HCT116 (cell line): ENCODE results near the gene STC2. TPM values are rescaled to one million over a fixed set of nuclear protein-coding genes. Genes with fewer than 3 reads are reported as not detected.
A peak's percentile ranks its signal among the peaks of the same experiment; 100 is the strongest.

ENCODE experiments used
- ATAC-seq: fragments of 200-7000 bp; cut with Tn5 transposase; 2 replicates; pipeline ENCODE4 v1.9.1; 2020; ENCODE audit warnings: mild to moderate bottlenecking, moderate library complexity
- BruUV-seq: library from RNA; stranded (reverse); fragments of 400-500 nt; replicated peaks from 2 replicates; lab custom pipeline; 2021; lab: Mats Ljungman, UMichigan
- CTCF ChIA-PET: fragments of 300-600 bp; sonication (Branson Sonifier 250); formaldehyde crosslinking; loops from one replicate; lab custom pipeline; 2021; ENCODE audit warnings: antibody characterized with exemption; lab: Charles Lee
- POLR2A ChIA-PET: fragments of 300-600, 350-600 bp; sonication (Branson Sonifier 250); formaldehyde crosslinking; loops from one replicate; lab custom pipeline; 2021; ENCODE audit warnings: antibody characterized with exemption; lab: Charles Lee
- RAD21 ChIA-PET, 2 experiments: fragments of 300-600 bp; sonication (Branson Sonifier 250); formaldehyde crosslinking; loops; one replicate each; lab custom pipeline; 2023; ENCODE audit warnings: low total read pairs in 2 of 2; ENCODE audit not compliant: uncharacterized antibody in 2 of 2, unreplicated experiment in 2 of 2, low non-redundant PET in 1 of 2; lab: Charles Lee
- DNase-seq: peaks from one replicate; pipeline ENCODE4 v3.0.0-alpha.2; 2010; ENCODE audit warnings: low read depth, low spot score
- H2AFZ ChIP-seq: fragments of 200-600 bp; shearing (Covaris generic), sonication (generic); 2 replicates; pipeline ENCODE4 v1.6.1; 2017; ENCODE audit warnings: low read depth, mixed run types, mixed read lengths, antibody characterized with exemption, low read length; ENCODE audit not compliant: poor library complexity, severe bottlenecking
- H3K27ac ChIP-seq: 2 replicates; pipeline ENCODE4 v1.5.1; 2012; ENCODE audit warnings: low read depth, low read length
- H3K27me3 ChIP-seq: fragments of 200-600 bp; sonication (generic); 2 replicates; pipeline ENCODE4 v1.6.1; 2016; ENCODE audit warnings: mixed run types, low read length, mixed read lengths; ENCODE audit not compliant: insufficient read depth
- H3K36me3 ChIP-seq, 2 experiments: fragments of 200-500 bp in 1 of 2; fragments of 200-600 bp in 1 of 2; sonication (Bioruptor generic) in 1 of 2; sonication (generic) in 1 of 2; 2 replicates each; pipeline versions ENCODE4 v1.5.1 to v1.6.1; 2014 to 2016; ENCODE audit warnings: low read length in 2 of 2, inconsistent platforms in 1 of 2, mixed read lengths in 1 of 2, mixed run types in 1 of 2; ENCODE audit not compliant: insufficient read depth in 2 of 2, control insufficient read depth in 1 of 2
- H3K4me1 ChIP-seq, 2 experiments: fragments of 200-600 bp in 1 of 2; sonication (generic) in 1 of 2; 2 replicates each; pipeline versions ENCODE4 v1.5.1 to v1.6.1; 2012 to 2017; ENCODE audit warnings: low read length in 2 of 2, inconsistent platforms in 1 of 2, mild to moderate bottlenecking in 1 of 2, mixed read lengths in 1 of 2, mixed run types in 1 of 2, moderate library complexity in 1 of 2; ENCODE audit not compliant: insufficient read depth in 2 of 2, control insufficient read depth in 1 of 2
- H3K4me2 ChIP-seq: fragments of 200-600 bp; sonication (generic); 2 replicates; pipeline ENCODE4 v1.6.1; 2017; ENCODE audit warnings: mixed run types, low read length, mixed read lengths
- H3K4me3 ChIP-seq, 2 experiments: fragments of 200-600 bp in 1 of 2; sonication (generic) in 1 of 2; replicated peaks in 1 of 2; 2 replicates each; pipeline ENCODE4 v1.5.1; 2011 to 2016; ENCODE audit warnings: low read length in 2 of 2, control low read depth in 1 of 2, low read depth in 1 of 2, mild to moderate bottlenecking in 1 of 2, mixed read lengths in 1 of 2, mixed run types in 1 of 2
- H3K79me2 ChIP-seq: fragments of 200-600 bp; sonication (generic); 2 replicates; pipeline ENCODE4 v1.6.1; 2017; ENCODE audit warnings: mild to moderate bottlenecking, mixed run types, low read length, moderate library complexity, mixed read lengths; ENCODE audit not compliant: insufficient read depth
- H3K9ac ChIP-seq: fragments of 200-600 bp; sonication (generic); 2 replicates; pipeline ENCODE4 v1.6.1; 2016; ENCODE audit warnings: low read length, mixed read lengths
- H3K9me2 ChIP-seq: fragments of 200-600 bp; sonication (generic), shearing (Covaris generic); 2 replicates; pipeline ENCODE4 v1.6.1; 2017; ENCODE audit warnings: mixed run types, mild to moderate bottlenecking, moderate library complexity; ENCODE audit not compliant: insufficient read depth
- H3K9me3 ChIP-seq, 2 experiments: fragments of 200-500 bp in 1 of 2; fragments of 200-600 bp in 1 of 2; sonication (Bioruptor generic) in 1 of 2; sonication (generic) in 1 of 2; 2 replicates each; pipeline ENCODE4 v1.6.1; 2014 to 2017; ENCODE audit warnings: low read length in 2 of 2, mixed read lengths in 2 of 2, inconsistent platforms in 1 of 2, low read depth in 1 of 2, mild to moderate bottlenecking in 1 of 2, mixed run types in 1 of 2, moderate library complexity in 1 of 2; ENCODE audit not compliant: control insufficient read depth in 1 of 2, insufficient read depth in 1 of 2
- H4K20me1 ChIP-seq: fragments of 200-600 bp; sonication (generic), shearing (Covaris generic); 2 replicates; pipeline ENCODE4 v1.6.1; 2017; ENCODE audit warnings: mixed run types, mild to moderate bottlenecking, moderate library complexity; ENCODE audit not compliant: insufficient read depth
- CBX3 ChIP-seq: IDR thresholded peaks from 2 replicates; pipeline ENCODE4 v1.6.1; 2012; ENCODE audit warnings: low read depth
- EGR1 ChIP-seq: IDR thresholded peaks from 2 replicates; pipeline ENCODE4 v1.6.1; 2012; ENCODE audit warnings: low read depth
- EZH2 ChIP-seq: fragments of 200-600 bp; sonication (generic); IDR thresholded peaks from 2 replicates; pipeline ENCODE4 v1.6.1; 2017; ENCODE audit warnings: antibody characterized with exemption, mixed run types
- FOSL1 ChIP-seq: IDR thresholded peaks from 2 replicates; pipeline ENCODE4 v1.6.1; 2012; ENCODE audit warnings: low read depth
- RAD21 ChIP-seq: IDR thresholded peaks from 2 replicates; pipeline ENCODE4 v1.6.1; 2012; ENCODE audit warnings: low read depth, mild to moderate bottlenecking
- ZFX ChIP-seq: fragments of 450-650 bp; IDR thresholded peaks from 2 replicates; pipeline ENCODE4 v1.6.1; 2017
- intact Hi-C: fragments of 100-400 bp; cut with micrococcal nuclease; formaldehyde crosslinking; loops from 2 replicates; pipeline ENCODE4 v1.10.0; 2022
- total RNA-seq: library from RNA; stranded (reverse); gene quantifications from one replicate; pipeline ENCODE4 v1.2.1, GENCODE V29; 2021; ENCODE audit not compliant: unreplicated experiment
- TF ChIP-seq, protein P1 (sequence below), 3 experiments: fragments of 200-600 bp in 1 of 3; sonication (generic) in 1 of 3; IDR thresholded peaks in 2 of 3; conservative IDR thresholded peaks in 1 of 3; 2 replicates each; pipeline ENCODE4 v1.5.1; 2012 to 2017; ENCODE audit warnings: low read depth in 2 of 3, low read length in 2 of 3, antibody characterized with exemption in 1 of 3, borderline replicate concordance in 1 of 3, control low read depth in 1 of 3, mild to moderate bottlenecking in 1 of 3, mixed read lengths in 1 of 3, mixed run types in 1 of 3, moderate library complexity in 1 of 3; ENCODE audit not compliant: insufficient read depth in 1 of 3
- TF ChIP-seq, protein P2 (sequence below): IDR thresholded peaks from 2 replicates; pipeline ENCODE4 v1.6.1; 2012

The STC2 gene
- total RNA-seq, 1 experiment from 2014 or later, result 97.3 TPM

DNA sequence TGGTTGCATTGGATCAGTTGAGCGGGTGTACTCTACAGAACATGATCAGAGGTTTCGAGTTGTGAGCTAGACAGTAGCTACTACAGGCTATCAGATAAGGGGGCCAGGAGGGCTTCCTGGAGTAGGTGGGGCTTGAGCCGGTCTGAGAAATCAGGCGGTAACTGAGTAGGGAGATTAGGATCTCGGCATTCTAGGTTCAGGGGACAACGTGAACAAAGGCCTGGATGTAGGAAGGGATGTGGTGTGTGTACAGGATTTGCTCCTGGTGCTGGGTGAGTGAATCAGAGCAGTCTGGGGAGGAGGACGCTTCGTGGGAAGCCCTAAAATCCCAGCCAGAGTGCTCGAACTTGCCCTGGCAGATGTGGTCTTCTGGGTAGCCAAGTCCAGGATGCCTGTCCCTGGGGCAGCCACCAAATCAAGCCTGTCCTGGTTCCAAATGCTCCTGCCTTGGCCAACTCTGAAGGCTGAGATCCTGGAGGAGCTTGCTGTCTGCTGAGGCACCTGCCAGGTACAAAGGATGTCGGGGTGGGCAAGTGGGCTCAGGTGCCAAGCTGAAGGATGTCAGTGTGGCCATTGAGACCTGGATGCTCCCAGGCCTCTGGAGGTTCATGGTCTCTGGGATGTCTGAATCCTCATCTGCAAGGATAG is 33.4 kb downstream of the STC2 start:
- H4K20me1 ChIP-seq, result no peaks in the 10 kb centered on the region
- H3K27ac ChIP-seq, result no peak overlapping the region
- ChIA-PET POLR2A (interaction anchor here (1.4 to 6.4 kb wide), 3 partner anchors 35 to 161 kb away, joined by 4 to 67 read pairs (median 5); partner anchors contain the start of gene STC2), CTCF (interaction anchor here (0.6 to 4.9 kb wide), 15 partner anchors 8 to 689 kb away, joined by 3 to 113 read pairs (median 4); partner anchors contain the start of genes BOD1 and STC2), RAD21 (interaction anchor here (1.0 to 3.4 kb wide), 3 partner anchors 32 to 37 kb away, joined by 4 to 27 read pairs (median 15); no protein-coding TSS in a partner anchor)
- peaks cover 7 to 20% of the 10 kb centered on the region in 2 experiments; a peak in 3 of 4 replicates for H3K4me1 ChIP-seq
- peak overlapping the region; percentile 0 for H2AFZ ChIP-seq
- H3K9me3 ChIP-seq, result no peaks in the 10 kb centered on the region
- BruUV-seq, result no TSS peak
- no peaks in the 10 kb centered on the region for H3K9me2 ChIP-seq
- H3K9ac ChIP-seq, result no peak overlapping the region
- intact Hi-C loops, result loop anchor here (1.0 to 5.0 kb wide), 4 partner anchors 34 to 678 kb away; partner anchors contain the start of gene STC2
- H3K27me3 ChIP-seq, result no peaks in the 10 kb centered on the region
- H3K36me3 ChIP-seq, result no peaks in the 10 kb centered on the region
- DNase-seq (no peak), ATAC-seq (no peak)
- no peak for TF ChIP-seq FOSL1
- no peak for TF ChIP-seq EGR1
- H3K79me2 ChIP-seq, result no peaks in the 10 kb centered on the region
- H3K4me3 ChIP-seq, result no peak overlapping the region
- no peak overlapping the region for H3K4me2 ChIP-seq

DNA sequence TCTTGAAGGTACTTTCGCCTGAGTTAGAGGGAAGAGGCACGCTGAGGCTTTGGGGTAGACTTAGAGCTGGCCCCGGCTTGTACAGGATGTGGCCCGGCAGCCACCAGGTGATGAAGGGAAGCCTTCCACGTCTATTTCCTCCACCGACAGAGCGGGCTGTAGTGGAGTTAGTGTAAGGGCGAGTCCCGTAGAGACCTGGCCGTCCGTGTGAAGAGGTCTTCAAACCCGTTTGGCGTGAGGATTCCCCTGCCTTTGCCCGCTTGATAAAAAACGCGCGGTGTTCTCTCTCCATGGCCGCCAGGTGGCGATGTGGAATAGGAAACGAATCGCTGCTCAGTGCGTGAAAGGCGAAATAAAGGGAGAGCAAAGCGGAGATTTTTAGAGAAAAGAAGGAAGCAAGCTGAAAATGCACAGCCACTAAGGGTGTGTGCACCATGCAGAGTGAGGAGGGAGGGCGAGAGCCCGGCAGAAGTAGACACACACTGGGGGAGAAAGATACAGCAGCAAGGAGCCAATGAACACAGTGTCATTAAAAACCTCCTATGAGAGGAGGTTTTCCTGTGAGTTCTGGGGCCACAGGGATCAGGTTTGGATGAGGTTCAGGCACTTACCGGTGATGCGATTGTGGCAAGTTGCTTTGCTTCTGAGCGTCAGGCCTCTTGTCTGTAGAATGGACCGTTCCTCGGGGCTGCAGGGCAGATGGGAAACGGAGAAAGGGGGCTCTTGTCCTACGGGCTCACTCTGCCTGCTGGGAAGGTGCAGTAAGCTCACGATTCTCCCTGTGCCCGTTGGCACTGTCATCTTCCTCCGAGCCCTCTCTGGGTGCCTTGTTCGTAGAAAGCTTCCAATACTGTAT is 34.2 kb downstream of the STC2 start:
- Histone ChIP-seq H3K79me2 (no peaks in the 10 kb centered on the region), H3K9me2 (no peaks in the 10 kb centered on the region), H3K27me3 (no peaks in the 10 kb centered on the region), H3K4me2 (peak overlapping the region; percentile 64), H3K4me3 (peak overlapping the region; percentile 10 to 27; a peak in 3 of 4 replicates), H2AFZ (peak overlapping the region; percentile 95)
- ChIA-PET RAD21 (interaction anchor here (0.9 to 3.4 kb wide), 5 partner anchors 33 to 279 kb away, joined by 3 to 27 read pairs (median 4); no protein-coding TSS in a partner anchor), CTCF (interaction anchor here (0.7 to 4.9 kb wide), 17 partner anchors 9 to 690 kb away, joined by 3 to 113 read pairs (median 4); partner anchors contain the start of genes BOD1 and STC2)
- DNase-seq, result peak; percentile 56
- BruUV-seq, result no TSS peak
- TF ChIP-seq EZH2 (no peak), RAD21 (peak; percentile 99), ZFX (no peak), CBX3 (no peak)
- TF ChIP-seq, protein P1, sequence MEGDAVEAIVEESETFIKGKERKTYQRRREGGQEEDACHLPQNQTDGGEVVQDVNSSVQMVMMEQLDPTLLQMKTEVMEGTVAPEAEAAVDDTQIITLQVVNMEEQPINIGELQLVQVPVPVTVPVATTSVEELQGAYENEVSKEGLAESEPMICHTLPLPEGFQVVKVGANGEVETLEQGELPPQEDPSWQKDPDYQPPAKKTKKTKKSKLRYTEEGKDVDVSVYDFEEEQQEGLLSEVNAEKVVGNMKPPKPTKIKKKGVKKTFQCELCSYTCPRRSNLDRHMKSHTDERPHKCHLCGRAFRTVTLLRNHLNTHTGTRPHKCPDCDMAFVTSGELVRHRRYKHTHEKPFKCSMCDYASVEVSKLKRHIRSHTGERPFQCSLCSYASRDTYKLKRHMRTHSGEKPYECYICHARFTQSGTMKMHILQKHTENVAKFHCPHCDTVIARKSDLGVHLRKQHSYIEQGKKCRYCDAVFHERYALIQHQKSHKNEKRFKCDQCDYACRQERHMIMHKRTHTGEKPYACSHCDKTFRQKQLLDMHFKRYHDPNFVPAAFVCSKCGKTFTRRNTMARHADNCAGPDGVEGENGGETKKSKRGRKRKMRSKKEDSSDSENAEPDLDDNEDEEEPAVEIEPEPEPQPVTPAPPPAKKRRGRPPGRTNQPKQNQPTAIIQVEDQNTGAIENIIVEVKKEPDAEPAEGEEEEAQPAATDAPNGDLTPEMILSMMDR (IDR thresholded peaks at IDR 0.05 in 2 of 3, conservative IDR thresholded peaks at IDR 0.05 in 1 of 3; ENCODE audit: borderline replicate concordance in 1 of 3, insufficient read depth in 1 of 3, low read depth in 2 of 3, low read length in 2 of 3), result peak; percentile 77 to 97 (median 89)
- TF ChIP-seq, protein P2, sequence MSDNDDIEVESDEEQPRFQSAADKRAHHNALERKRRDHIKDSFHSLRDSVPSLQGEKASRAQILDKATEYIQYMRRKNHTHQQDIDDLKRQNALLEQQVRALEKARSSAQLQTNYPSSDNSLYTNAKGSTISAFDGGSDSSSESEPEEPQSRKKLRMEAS, result 0 out of 2 replicates have a peak, but pooled peaks have one; percentile 49
- TF ChIP-seq, all 23 proteins: peak for 3
- no peak overlapping the region for H3K27ac ChIP-seq
- peak; percentile 93 for ATAC-seq
- no peaks in the 10 kb centered on the region for H3K9me3 ChIP-seq
- H3K36me3 ChIP-seq, result no peaks in the 10 kb centered on the region
- H4K20me1 ChIP-seq, result no peaks in the 10 kb centered on the region
- H3K4me1 ChIP-seq, result peaks cover 7 to 20% of the 10 kb centered on the region in 2 experiments; a peak in 3 of 4 replicates
- POLR2A ChIA-PET, result interaction anchor here (1.4 to 6.4 kb wide), 3 partner anchors 35 to 161 kb away, joined by 4 to 67 read pairs (median 5); partner anchors contain the start of gene STC2
- intact Hi-C loops, result loop anchor here (1.0 to 5.0 kb wide), 4 partner anchors 34 to 678 kb away; partner anchors contain the start of gene STC2
- H3K9ac ChIP-seq, result no peak overlapping the region; the same call in 1 of the 2 replicates
